PFSK-1 (cell line): ENCODE measurements around the gene PPP1R12B.

Experiments used
- FOXP2 ChIP-seq: optimal IDR thresholded peaks from 2 replicates; pipeline ENCODE3; 2011; ENCODE audit warnings: borderline replicate concordance, control low read depth, inconsistent platforms; ENCODE audit not compliant: insufficient read depth; ENCODE audit errors: extremely low read length, extremely low read depth
- POLR2AphosphoS5 ChIP-seq: IDR thresholded peaks from 2 replicates; pipeline ENCODE4 v1.6.1; 2012; ENCODE audit warnings: low read depth, mild to moderate bottlenecking, control low read depth, low read length, moderate library complexity
- REST ChIP-seq, 2 experiments: IDR thresholded peaks; 2 replicates each; pipeline versions ENCODE4 v1.6.1 to v1.8.0; 2011 to 2012; ENCODE audit warnings: low read depth in 2 of 2, low read length in 2 of 2, control low read depth in 1 of 2, inconsistent platforms in 1 of 2, mild to moderate bottlenecking in 1 of 2, moderate library complexity in 1 of 2; ENCODE audit not compliant: insufficient read depth in 1 of 2
- SIN3A ChIP-seq: IDR thresholded peaks from 2 replicates; pipeline ENCODE4 v1.6.1; 2012; ENCODE audit warnings: mild to moderate bottlenecking, low read length, moderate library complexity, borderline replicate concordance; ENCODE audit not compliant: insufficient read depth
- TAF1 ChIP-seq: IDR thresholded peaks from 2 replicates; pipeline ENCODE4 v1.6.1; 2012; ENCODE audit warnings: low read length, control low read depth, borderline replicate concordance; ENCODE audit not compliant: insufficient read depth

The PPP1R12B gene

GRCh38 chr1:202316186-202316585, 32.3 kb upstream of the PPP1R12B start:
- no peak for TF ChIP-seq REST (IDR thresholded peaks at IDR 0.05; ENCODE audit: insufficient read depth in 1 of 2, low read depth in 2 of 2, low read length in 2 of 2)
- TF ChIP-seq FOXP2, result no peak
- TF ChIP-seq TAF1, result no peak
- no peak for TF ChIP-seq SIN3A
- no peak for TF ChIP-seq POLR2AphosphoS5

GRCh38 chr1:202317941-202318925, 30.3 kb upstream of the PPP1R12B start:
- TF ChIP-seq TAF1, result no peak
- no peak for TF ChIP-seq REST (IDR thresholded peaks at IDR 0.05; ENCODE audit: insufficient read depth in 1 of 2, low read depth in 2 of 2, low read length in 2 of 2)
- no peak for TF ChIP-seq POLR2AphosphoS5
- no peak for TF ChIP-seq FOXP2
- no peak for TF ChIP-seq SIN3A

GRCh38 chr1:202319381-202320080, 29.0 kb upstream of the PPP1R12B start:
- TF ChIP-seq FOXP2 (no peak), SIN3A (no peak), POLR2AphosphoS5 (no peak)

GRCh38 chr1:202320081-202320405, 28.5 kb upstream of the PPP1R12B start:
- TF ChIP-seq REST (IDR thresholded peaks at IDR 0.05; ENCODE audit: insufficient read depth in 1 of 2, low read depth in 2 of 2, low read length in 2 of 2) (no peak), FOXP2 (no peak), POLR2AphosphoS5 (no peak), SIN3A (no peak), TAF1 (no peak)

- TF ChIP-seq FOXP2 (no peak), POLR2AphosphoS5 (no peak), SIN3A (no peak), REST (IDR thresholded peaks at IDR 0.05; ENCODE audit: insufficient read depth in 1 of 2, low read depth in 2 of 2, low read length in 2 of 2) (no peak), TAF1 (no peak)
Observed at GRCh38 chr1:202323731-202324130, 24.8 kb upstream of the PPP1R12B start.
